HK-2 (cell line): ENCODE data around the gene MAP2K1.
"Not testable (repeated sequence)": the region's sequence is repeated elsewhere in the genome, so short reads cannot be mapped to it uniquely, and the experiment has no call there.

Experiments used
- DNase-seq: peaks from one replicate; pipeline ENCODE4 v3.0.0-alpha.2; 2018; ENCODE audit not compliant: unreplicated experiment

The MAP2K1 gene

GRCh38 chr15:66393037-66393436 is 6.3 kb downstream of the MAP2K1 start:
- DNase-seq = not testable (repeated sequence)

DNA sequence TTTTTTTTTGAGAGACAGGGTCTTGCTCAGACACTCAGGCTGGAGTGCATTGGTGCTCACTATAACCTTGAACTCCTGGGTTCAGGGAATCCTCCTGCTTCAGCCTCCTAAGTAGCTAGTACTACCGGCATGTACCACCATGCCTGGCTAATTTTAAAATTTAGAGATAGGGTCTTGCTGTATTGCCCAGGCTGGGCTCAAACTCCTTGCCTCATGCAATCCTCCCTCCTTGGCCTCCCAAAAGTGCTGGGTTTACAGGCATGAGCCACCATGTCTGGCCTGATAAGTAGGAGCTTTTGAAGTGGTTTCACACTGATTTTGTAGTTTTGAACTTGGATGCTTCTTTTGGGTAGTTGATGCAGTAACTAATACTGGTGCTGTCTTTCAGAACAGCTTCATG is 7.8 kb downstream of the MAP2K1 start:
- no peak for DNase-seq

GRCh38 chr15:66394915-66395314 is 8.2 kb downstream of the MAP2K1 start:
- DNase-seq = no peak

DNA sequence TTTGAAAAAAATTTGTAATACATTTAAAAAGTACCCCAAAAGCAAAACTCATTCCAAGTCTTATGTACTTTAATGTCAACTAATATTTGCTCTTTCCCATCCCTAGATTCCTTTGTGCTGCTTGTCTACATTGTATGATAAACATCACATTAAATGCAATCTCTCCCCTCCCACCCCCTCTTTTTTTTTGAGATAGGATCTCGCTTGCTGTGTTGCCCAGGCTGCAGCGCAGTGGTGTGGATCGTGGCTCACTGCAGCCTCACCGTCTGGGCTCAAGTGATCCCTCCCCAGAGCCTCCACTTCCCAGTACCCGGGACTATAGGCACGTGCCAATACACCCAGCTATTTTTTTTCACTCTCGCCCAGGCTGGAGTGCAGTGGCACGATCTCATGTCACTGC is 12.6 kb downstream of the MAP2K1 start:
- no peak for DNase-seq

- no peak for DNase-seq
Observed at GRCh38 chr15:66400351-66400774, 13.7 kb downstream of the MAP2K1 start.

- no peak for DNase-seq
Observed at GRCh38 chr15:66401130-66402021, 14.7 kb downstream of the MAP2K1 start.

GRCh38 chr15:66402761-66403284 is 16.1 kb downstream of the MAP2K1 start:
- no peak for DNase-seq

DNA sequence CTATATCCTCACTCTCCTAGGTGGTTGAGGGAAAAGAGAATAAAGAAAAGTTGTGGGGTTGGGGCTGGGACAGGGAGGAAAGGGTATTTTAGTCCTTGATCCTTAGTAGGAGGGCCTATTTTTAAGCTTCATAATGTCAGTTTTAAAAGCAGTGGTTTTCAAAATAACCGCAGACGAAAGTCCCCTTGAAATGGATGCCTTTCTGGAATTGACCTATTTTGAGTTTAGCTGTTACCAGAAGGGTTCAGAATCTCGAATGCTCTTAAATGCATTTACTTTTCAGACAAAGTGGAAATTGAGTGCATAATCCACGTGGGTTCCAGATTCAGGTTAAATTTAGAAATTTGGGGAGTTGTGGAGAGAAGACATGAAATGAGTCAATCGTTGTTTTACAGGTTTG is 16.6 kb downstream of the MAP2K1 start:
- no peak for DNase-seq

DNA sequence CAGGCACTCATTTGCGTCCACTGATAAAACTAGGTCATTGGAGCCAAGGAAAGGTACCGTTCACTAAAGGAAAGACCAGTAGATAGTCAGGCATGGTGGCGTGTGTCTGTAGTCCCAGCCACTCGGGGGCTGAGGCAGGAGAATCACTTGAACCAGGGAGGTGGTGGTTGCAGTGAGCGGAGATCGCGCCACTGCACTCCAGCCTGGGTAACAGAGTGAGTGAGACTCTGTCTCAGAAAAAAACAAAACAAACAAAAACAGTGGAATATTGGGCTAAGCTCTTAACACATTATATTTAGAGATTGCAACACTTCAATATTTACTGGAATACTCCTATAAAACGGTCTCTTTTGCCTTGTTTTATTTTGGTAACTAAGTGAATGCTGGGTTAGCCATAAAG is 17.4 kb downstream of the MAP2K1 start:
- no peak for DNase-seq

- no peak for DNase-seq
Observed at GRCh38 chr15:66404532-66404931, 17.8 kb downstream of the MAP2K1 start.

GRCh38 chr15:66405007-66405406 is 18.3 kb downstream of the MAP2K1 start:
- DNase-seq = no peak

GRCh38 chr15:66405615-66406014 is 18.9 kb downstream of the MAP2K1 start:
- DNase-seq = no peak

GRCh38 chr15:66408254-66408653 is 21.5 kb downstream of the MAP2K1 start:
- no peak for DNase-seq

DNA sequence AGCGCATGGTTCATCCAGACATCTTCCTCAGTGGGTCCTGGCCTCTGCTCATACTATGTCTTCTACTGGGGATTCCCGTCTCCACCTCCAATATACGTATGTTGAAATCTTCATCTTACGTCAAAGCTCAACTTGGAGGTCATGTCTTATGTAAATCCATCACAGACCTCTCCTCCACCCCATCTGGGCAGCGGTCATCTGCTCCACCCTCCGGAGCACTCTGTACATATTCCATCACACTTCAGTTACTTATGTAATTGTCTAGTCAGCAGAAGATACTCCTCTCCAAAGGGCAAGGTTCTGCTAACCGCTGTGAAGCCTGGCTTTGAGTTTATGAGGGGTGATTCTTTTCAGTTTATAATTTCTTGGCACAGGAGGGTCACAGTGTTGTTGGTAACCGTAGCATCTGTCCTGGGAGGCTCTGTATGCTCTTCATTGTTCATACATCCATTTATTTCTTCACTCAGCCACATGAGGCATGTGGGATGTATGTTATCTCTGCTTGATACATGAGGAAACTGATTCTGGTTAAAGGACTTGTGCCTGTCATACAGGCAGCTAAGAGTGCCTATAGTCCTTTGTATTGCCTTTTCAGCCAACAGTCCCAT is 22.1 kb downstream of the MAP2K1 start:
- DNase-seq = no peak

DNA sequence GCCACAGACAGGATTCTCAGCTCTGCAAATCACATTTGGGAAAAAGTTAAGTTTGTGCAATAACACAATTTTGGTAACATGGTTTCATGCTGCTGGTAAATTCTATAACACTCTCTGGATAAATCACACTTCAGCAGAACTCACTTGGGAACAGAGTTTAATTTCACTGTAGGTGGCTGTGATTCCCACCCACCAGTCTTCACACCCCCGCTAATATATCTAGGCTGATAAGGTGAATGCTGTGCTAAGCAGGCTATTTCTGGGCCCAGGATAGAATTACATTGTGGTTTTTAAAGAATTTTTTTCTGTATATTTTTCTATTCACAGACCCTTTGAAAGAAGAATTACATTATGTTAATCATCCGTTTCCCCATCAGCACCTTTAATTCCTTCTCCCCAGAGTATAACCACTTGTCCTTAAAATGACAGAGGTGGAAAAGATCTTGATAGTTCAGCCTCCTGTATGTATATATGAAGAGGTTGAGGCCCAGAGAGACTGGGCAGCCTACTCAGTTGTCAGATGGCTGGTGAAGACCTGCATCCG is 22.9 kb downstream of the MAP2K1 start:
- no peak for DNase-seq

DNA sequence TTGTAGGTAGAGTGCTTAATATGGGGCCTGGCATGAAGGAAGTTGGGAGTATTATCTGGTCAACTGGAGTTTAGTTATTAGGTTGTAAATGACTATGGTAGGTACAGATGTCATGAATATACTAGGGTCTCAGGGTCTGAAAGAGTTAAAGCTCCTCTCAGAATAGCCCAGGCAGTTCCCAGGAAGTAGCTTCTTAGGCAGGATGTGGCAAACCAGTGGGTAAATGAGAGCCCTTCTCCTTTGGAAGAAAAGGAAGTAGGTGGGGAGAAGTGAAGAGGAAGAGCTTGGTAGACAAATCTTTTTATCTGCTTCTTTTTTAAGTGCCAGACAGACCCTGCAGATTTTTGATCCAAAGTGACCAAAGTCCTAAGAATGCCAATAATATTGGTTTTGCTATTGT is 24.5 kb downstream of the MAP2K1 start:
- DNase-seq = no peak

DNA sequence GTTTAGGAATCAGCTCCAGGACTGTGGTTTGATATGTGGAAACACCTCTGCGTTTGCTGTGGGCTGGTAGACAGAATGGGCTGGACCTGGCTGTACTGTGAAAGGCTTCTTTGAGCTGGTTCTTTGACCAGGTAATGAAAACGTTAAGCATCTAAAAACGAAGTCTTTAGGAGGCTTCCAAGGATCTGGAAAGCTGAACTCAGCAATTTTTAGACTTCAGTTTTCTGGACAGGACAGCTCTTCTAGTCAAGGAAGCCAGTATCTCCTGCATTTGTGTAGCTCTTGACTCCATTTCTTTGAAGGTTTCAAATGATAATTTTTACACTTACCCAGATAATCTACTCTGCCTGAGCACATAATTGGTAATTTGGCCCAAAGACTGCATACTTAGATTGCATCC is 25.5 kb downstream of the MAP2K1 start:
- DNase-seq = no peak

DNA sequence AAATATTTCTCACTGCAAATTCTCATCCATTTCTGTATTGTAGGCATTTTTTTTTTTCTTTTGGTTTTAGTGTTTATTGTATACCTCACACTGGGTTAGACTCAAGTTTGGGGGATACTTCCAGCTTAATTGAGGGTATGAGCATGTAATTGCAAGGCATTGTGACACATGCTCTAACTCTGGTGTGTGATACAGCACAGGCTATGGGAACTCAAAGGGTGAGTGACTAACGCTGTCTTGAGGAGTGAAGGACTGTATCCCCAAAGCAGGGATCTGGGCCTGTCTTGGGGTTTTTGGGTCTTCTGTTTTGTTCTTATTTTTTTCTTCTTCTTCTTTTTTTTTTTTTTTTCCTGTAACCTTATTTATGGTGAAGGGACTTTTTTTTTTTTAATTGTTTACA is 26.9 kb downstream of the MAP2K1 start:
- no peak for DNase-seq

- DNase-seq = no peak
Observed at GRCh38 chr15:66415360-66415759, 28.6 kb downstream of the MAP2K1 start.

DNA sequence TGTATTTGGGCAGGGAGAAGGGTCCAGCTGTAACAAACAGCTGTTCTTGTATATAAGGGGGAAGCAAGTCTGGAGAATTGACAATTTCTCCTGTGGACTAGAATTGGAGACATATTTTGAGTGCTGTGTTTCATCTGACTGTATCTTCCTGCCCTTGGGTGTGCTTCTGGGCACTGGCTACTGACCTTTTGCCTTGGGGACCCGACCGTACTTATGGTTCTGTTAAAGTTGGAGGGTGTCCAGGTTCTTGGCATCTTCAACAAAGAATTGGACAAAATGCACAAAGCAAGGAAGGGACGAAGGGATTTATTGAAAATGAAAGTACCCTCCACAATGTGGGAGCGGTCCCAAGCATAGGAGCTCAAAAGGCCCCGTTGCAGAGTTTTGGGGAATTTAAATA is 31.0 kb downstream of the MAP2K1 start:
- no peak for DNase-seq

GRCh38 chr15:66419471-66419870 is 32.8 kb downstream of the MAP2K1 start:
- DNase-seq = no peak

- DNase-seq = no peak
Observed at GRCh38 chr15:66422347-66422746, 35.6 kb downstream of the MAP2K1 start.

- DNase-seq = no peak
Observed at GRCh38 chr15:66423149-66423548, 36.4 kb downstream of the MAP2K1 start.
